ENCODE data around the gene BMP4.

The BMP4 gene

GRCh38 chr14:53964249-53964648, 7.6 kb upstream of the BMP4 start:
- no peak for DNase-seq (ENCODE audit: low read depth in 3 of 3)

DNA sequence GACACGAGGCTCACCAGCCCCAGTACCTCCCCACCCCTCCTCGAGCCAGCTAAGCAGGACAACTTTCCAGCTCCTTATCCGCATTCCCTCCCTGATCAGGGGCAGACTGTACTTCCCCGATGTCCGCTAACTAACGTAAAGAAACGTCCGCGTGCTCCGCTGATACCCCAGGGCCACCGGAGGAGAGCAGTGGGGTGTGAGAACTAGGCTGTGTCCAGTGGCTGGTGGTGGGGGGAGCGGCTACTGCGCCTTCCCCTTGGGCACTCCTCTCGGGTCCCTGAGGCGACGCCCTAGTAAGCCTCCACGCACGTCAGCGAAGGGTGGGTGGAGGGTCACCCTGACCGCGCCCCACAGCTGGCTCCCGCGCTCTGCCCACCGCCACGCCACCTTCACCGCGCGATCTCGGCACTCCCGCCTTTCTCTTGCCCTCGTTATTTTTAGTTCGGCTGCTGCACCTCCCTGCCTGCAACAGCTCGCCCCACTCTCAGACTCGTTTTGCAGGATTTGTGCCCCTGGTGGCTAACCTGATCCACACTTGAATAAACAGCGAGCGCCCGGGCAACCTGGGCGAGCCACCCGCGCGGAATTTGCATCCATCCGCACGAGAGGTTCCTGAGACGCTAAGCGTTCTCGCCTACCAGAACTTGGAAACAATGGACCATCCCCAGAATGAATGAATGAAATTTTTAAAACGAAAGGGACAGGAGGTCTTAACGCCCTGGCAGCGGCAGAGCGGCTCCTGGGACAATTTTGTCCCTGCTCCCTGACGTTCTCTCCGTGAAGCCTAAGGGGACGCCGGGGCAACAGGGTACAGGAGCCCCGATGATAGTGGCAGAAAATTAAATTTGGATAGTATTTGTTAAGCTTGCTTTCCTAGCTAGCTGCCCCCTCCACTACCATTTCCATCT, 6.9 kb upstream of the BMP4 start:
- DNase-seq (ENCODE audit: low read depth in 3 of 3): no peak

DNA sequence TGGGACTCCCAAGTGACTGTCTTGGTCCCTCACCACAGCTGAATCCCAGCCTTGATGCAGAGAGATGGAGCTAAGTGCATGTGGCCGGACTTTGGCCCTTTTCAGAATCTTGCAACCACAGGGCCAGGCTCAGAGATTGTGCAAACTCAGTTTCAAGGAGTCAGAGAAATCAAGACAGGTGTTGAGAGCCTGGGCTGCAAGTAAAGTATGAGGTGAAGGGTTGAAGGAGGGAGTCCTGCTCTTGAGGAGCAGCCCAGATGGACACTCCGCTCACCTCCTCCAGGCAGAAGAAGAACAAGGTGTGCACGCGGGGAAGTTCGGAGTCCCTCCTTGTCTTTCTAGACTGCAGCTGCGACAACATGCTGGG, 6.3 kb upstream of the BMP4 start:
- no peak for DNase-seq (ENCODE audit: low read depth in 3 of 3)

DNA sequence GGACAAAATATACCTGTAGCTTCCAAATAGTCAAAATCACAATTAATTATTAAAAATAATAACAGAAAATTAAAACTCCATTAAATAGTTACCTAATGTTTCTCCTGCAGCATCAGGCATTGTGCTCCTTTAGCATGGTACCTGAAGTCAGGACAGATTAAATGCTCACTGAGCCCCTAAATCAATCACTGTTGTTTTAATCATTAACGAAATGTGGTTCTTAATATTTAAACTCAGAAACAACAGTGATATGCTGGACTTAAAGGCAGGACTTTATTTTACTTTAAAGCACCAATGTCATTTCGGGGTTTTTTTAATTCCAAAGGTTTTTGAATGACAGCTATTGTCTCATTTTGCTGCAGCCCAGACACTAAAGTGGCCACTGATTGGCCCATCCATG, 2.0 kb upstream of the BMP4 start:
- DNase-seq (ENCODE audit: low read depth in 3 of 3): no peak

DNA sequence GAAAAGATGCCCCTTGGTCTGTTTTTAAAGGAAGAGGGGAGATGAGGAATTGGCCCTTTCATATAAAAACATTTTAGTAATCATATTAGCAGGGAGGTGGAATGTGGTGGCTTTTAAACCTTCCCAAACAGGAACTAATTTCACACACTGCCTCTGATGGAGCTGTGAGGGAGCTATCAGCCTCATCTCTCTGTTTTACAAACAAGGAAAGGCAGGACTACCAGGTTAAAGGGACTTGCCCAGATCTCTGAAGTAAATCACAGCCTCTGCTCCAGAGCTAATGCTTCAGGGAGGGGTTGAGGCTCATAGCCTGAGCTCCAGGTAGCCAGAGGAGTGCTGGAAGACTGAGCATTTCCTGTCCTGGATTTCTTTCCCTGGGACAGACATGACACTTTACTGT, 1.1 kb upstream of the BMP4 start:
- DNase-seq (ENCODE audit: low read depth in 3 of 3): no peak

DNA sequence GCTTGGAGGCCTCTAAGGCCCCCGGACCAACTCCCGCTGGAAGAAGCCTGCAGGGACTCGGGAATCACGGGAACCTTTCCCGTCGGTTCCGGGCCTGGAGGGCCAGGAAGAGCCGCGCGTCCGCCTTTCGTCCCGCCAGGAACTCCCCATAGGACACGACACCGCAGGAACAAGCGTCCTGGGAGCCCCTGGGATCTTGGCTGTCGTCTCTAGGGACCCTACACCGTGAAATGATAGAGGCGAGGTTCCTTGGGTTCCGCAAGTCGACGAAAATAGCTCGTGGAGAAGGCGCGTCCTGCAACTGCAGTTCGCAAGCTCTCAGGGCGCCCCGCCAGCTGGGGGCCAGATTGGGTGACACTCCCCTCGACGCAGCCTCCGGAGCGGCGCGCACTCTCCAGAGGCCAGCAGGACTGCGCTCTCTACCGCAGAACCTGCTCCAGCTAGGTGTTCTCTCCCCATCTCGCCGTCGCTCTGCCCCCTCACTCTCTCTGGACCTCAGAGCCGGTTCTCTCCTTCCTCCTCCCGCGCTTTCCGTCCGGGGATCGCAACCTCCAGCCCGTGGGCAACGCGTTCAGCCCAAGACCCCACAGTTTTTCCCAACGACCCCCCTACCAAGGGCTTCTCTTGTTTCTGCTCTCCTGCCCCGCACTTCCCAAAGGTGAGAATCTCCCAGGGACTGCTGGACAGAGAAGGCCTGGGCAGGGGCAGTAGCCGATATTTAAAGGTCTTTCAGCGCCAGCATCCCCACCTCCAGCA, 776 bp downstream of the BMP4 start:
- no peak for DNase-seq (ENCODE audit: low read depth in 3 of 3)

- no peak for DNase-seq (ENCODE audit: low read depth in 3 of 3)
Measured at GRCh38 chr14:53955229-53955556, 1.4 kb downstream of the BMP4 start.

GRCh38 chr14:53954551-53955228, 1.9 kb downstream of the BMP4 start:
- DNase-seq (ENCODE audit: low read depth in 3 of 3): no peak

DNA sequence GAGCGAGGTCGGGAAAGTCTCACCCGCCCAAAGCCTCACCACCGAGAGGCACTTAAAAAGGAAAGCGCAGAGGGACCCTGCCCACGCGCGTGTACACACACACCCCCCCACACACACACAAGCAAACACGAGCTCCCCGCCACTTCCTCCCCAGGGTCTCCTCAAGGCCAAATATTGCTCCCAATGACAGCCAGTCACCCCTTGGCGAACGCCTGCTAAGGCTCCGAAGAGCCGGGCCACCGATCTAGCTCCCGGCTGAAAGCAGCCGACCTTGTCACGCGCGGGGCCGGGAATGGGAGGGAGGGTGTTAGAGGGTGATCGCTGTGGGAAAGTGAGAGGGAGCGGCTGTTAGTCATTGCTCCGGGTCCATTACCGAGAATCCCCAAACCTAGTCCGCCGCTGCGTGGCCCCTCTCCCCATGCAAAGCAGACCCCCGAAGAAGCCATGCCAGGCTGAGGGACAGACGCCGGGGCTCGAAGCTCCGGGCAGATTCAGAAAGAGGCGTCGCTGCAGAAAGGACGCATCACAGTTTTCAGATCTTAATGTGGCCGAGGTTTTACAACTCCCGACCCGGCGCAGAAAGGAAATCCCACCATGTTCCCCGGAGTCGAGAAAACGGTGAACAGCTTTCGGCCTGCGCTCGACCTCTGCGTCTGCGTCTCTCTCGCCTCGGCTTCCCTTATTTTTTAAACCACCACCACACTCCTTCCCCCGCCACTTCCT, 2.6 kb downstream of the BMP4 start:
- DNase-seq (ENCODE audit: low read depth in 3 of 3): no peak

DNA sequence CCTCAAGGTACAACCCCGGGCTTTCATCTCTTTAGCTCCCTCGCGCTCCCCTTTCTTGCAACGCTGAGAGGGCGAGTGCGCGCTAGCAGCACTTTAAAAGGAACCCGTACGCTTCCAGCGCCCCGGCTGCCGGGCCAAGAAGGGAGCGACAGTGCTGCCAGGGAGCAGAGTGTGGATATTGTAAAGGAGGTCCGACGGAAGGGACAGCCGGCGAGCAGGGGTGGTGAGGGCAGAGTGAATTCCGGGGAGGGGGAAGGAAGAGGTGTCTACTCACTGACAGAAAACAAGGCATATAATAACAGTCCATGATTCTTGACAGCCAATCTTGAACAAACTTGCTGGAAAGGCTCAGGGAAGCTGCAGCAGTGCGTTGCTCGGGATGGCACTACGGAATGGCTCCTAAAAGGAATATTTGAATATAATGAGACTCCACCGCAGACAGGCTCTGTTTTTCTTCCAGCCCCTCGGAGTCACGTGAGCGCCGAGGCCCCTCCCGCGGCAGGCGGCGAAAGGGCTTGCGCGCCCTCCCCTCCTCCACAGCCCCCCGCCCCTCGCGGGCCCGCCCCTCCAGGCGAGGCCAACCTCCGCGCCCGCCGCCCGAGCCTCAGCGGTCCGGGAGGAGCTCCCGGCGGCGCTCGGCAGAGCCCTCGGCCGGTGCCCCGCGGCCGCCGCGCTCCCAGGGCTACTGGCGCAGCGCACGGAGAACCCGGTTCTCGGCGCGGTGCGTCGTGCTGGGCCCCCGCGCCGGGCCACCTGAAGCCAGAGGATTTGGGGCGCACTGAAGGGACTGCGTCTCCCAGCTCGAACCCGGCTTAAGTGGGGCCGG, 3.4 kb downstream of the BMP4 start:
- DNase-seq (ENCODE audit: low read depth in 3 of 3): no peak

- DNase-seq (ENCODE audit: low read depth in 3 of 3): no peak
Measured at GRCh38 chr14:53952533-53952932, 4.1 kb downstream of the BMP4 start.

GRCh38 chr14:53951627-53952303, 4.9 kb downstream of the BMP4 start:
- no peak for DNase-seq (ENCODE audit: low read depth in 3 of 3)

DNA sequence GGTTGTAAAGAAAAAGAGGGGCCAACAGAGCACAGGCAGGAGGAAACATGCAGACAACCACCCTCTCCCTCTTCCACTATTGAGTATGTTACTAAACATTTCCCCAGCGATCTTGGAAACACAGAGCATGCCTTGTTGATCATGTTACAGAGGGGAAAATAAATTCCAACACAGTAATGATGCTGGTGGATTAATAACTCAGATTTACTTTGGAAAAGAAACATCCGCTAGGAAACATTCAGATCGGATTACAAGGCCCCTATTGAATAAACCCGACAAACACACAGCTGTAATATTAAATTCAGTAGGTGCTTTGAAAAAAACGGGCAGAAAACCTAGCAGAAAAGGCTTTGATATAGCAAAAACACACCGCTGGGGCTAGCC, 5.4 kb downstream of the BMP4 start:
- DNase-seq (ENCODE audit: low read depth in 3 of 3): no peak

DNA sequence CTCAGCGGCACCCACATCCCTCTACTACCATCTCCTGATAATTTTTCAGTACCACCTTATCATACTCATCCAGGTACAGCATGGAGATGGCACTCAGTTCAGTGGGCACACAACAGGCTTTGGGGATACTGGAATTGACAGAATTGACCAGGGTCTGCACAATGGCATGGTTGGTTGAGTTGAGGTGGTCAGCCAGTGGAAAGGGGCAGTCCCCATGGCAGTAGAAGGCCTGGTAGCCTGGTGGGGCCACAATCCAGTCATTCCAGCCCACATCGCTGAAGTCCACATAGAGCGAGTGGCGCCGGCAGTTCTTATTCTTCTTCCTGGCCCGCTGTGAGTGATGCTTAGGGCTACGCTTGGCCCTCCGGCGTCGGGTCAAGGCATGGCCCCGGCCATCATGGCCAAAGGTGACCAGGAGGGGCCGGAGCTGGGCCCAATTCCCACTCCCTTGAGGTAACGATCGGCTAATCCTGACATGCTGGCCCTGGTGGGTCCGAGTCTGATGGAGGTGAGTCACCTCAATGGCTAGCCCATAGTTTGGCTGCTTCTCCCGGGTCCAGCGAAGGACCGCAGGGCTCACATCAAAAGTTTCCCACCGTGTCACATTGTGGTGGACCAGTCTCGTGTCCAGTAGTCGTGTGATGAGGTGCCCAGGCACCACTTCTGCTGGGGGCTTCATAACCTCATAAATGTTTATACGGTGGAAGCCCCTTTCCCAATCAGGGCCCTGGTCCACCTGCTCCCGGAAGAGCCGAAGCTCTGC, 6.4 kb downstream of the BMP4 start:
- no peak for DNase-seq (ENCODE audit: low read depth in 3 of 3)

DNA sequence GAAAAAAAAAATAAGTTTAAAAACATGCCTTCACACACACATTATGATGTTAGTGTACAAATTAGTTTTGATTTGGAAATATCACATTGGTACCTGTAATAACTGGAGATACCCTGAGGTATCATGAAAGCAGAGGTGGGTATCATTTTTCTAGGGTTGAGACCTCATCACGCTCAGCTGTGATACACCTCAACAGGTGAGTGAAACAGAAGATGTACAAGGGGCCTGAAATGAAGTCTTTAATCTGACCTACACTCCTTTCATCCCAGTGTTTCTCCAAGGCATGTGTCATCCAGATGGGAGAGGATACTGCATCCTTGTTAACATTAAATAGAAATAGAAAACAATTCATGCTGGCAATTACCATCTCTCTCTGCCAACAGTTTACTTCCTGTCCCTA, 7.4 kb downstream of the BMP4 start:
- no peak for DNase-seq (ENCODE audit: low read depth in 3 of 3)

DNA sequence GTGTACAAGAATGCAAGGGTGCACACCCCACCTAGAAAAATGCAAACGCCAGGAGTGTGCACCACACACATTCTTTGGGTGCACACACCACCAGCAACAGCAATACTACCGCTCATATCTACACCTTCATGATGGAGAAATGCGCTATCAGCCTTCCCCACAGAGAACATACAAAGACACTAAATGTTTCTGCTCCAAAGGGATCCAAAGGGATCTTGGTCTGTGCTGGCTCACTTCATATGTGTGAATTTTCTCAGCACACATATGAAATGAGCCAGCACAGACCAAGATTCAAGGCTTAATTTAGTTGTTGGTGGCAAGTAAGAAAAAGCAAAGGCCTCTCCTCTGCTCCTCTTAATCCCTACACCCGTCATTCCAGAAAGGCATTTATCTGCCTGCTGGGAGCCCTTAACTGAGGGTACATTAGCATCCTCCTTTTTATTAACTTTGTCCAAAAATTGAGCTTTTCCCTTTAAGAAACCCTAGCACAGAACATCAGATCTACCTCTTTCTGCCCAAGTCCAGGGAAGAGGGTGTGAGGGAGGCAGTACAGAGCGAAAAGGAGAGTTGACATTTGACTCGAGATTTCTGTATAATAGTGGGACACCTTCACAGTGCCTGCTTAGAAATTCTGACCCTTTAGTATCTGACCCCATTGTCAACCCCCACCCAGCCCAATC, 8.3 kb downstream of the BMP4 start:
- no peak for DNase-seq (ENCODE audit: low read depth in 3 of 3)

DNA sequence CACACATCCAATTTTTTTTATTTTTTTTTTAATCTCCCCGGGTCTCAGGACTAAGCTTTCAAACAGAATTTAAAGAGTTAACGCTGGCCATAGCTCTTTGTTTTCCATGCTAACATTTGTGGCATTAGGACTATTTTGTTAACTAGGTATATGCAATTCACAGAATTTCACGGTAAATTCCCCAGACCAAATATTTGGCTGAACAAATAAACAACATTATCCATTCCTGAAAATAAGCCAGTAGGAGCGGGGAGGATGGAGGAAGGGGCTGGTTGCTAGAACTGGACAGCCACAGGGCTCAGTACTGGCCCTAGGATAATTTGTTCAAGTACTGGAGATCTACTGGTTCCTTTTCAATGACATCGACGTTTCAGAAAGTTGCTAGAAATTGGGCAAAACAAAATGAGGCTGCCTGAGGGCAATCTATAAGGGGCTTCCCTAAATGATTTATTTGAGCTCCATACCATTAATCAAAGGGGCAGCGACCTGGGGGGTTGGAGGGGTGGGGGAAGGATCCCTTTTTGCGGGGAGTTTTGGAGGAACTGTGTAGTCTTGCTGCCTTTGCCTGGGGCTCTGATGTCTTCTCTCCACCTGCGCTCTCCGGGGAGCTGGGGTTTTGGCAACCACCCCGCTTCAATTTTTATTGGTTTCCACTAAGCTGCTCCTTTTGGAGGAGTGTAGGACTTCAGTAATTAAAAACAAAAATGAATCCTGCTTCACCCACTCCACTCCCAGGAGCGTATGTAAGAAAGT, 9.0 kb downstream of the BMP4 start:
- no peak for DNase-seq (ENCODE audit: low read depth in 3 of 3)

- DNase-seq (ENCODE audit: low read depth in 3 of 3): no peak
Measured at GRCh38 chr14:53947094-53947445, 9.6 kb downstream of the BMP4 start.

All from stimulated activated CD4-positive, alpha-beta T cell treated with anti-CD3 and anti-CD28 coated beads, TNF-alpha, amount 100 ng/mL, for 48 hours (primary cell).